ENCODE results near the gene IFT20.
A peak's percentile ranks its signal among the peaks of the same experiment; 100 is the strongest.

Gene IFT20

GRCh38 chr17:28338056-28338768 lies 2.9 kb upstream of the IFT20 start:
- DNase-seq = no peak

GRCh38 chr17:28335959-28336871 lies 943 bp upstream of the IFT20 start:
- no peak for DNase-seq

- no peak for DNase-seq
These were observed 539 bp downstream of the IFT20 start for GRCh38 chr17:28334666-28335200.

GRCh38 chr17:28334171-28334570 lies 1.1 kb downstream of the IFT20 start:
- DNase-seq = no peak

- DNase-seq = no peak
These were observed 2.1 kb downstream of the IFT20 start for GRCh38 chr17:28333083-28333746.

GRCh38 chr17:28331891-28332420 lies 3.3 kb downstream of the IFT20 start:
- DNase-seq = no peak

GRCh38 chr17:28330671-28331070 lies 4.6 kb downstream of the IFT20 start:
- DNase-seq = no peak

- DNase-seq = no peak
These were observed 6.9 kb downstream of the IFT20 start for GRCh38 chr17:28328325-28328724.

GRCh38 chr17:28327709-28328108 lies 7.6 kb downstream of the IFT20 start:
- DNase-seq = no peak

- no peak for DNase-seq
These were observed 8.2 kb downstream of the IFT20 start for GRCh38 chr17:28327031-28327607.

GRCh38 chr17:28326114-28326513 lies 9.2 kb downstream of the IFT20 start:
- DNase-seq = no peak

- DNase-seq = no peak
These were observed 10.1 kb downstream of the IFT20 start for GRCh38 chr17:28325211-28325610.

GRCh38 chr17:28324781-28325180 lies 10.5 kb downstream of the IFT20 start:
- DNase-seq = no peak

GRCh38 chr17:28324267-28324745 lies 11.0 kb downstream of the IFT20 start:
- DNase-seq = no peak

- DNase-seq = no peak
These were observed 14.8 kb downstream of the IFT20 start for GRCh38 chr17:28320215-28321061.

- no peak for DNase-seq
These were observed 15.7 kb downstream of the IFT20 start for GRCh38 chr17:28319598-28319935.

- DNase-seq = peak; percentile 95
These were observed 16.3 kb downstream of the IFT20 start, which contains the start of gene TMEM97 for GRCh38 chr17:28318759-28319597. TSS of gene TMEM97 (plus strand) at chr17:28319200. CDS start at chr17:28319240, 40 bp downstream.

GRCh38 chr17:28317966-28318758 lies 17.1 kb downstream of the IFT20 start:
- no peak for DNase-seq

All from right kidney (tissue), 1 donor.